CD14-positive monocyte (primary cell): ENCODE measurements around the gene CDK19. TPM values are rescaled to one million over a fixed set of nuclear protein-coding genes. Genes with fewer than 3 reads are reported as not detected.

ENCODE experiments used
- DNase-seq, 3 donors: peaks; one replicate each; pipeline ENCODE4 v3.0.0-alpha.2; 2011 to 2022
- H2AFZ ChIP-seq: 2 replicates; pipeline ENCODE4 v1.6.0; 2012; ENCODE audit warnings: mild to moderate bottlenecking, low read depth, low read length, inconsistent platforms; ENCODE audit not compliant: insufficient read depth, poor library complexity, severe bottlenecking
- H3K27ac ChIP-seq, 2 donors: 1 replicate in 1 of 2; 2 replicates in 1 of 2; pipeline ENCODE4 v1.5.1; 2012 to 2013; ENCODE audit warnings: low read length in 2 of 2, control low read depth in 1 of 2, inconsistent platforms in 1 of 2, low read depth in 1 of 2, mild to moderate bottlenecking in 1 of 2
- H3K27me3 ChIP-seq, 2 donors: one replicate each; pipeline versions ENCODE4 v1.6.0 to v1.6.1; 2011 to 2013; ENCODE audit warnings: low read length in 2 of 2; ENCODE audit not compliant: control insufficient read depth in 2 of 2, insufficient read depth in 2 of 2
- H3K36me3 ChIP-seq, 2 donors: replicated peaks in 1 of 2; 1 replicate in 1 of 2; 2 replicates in 1 of 2; pipeline versions ENCODE4 v1.5.1 to v1.6.1; 2012 to 2013; ENCODE audit warnings: low read length in 2 of 2, control low read depth in 1 of 2, inconsistent platforms in 1 of 2, mild to moderate bottlenecking in 1 of 2; ENCODE audit not compliant: insufficient read depth in 2 of 2, control insufficient read depth in 1 of 2
- H3K4me1 ChIP-seq, 2 donors: 1 replicate in 1 of 2; 2 replicates in 1 of 2; pipeline versions ENCODE4 v1.5.1 to v1.6.1; 2012 to 2013; ENCODE audit warnings: low read length in 2 of 2, control low read depth in 1 of 2, inconsistent platforms in 1 of 2, mild to moderate bottlenecking in 1 of 2, moderate library complexity in 1 of 2; ENCODE audit not compliant: insufficient read depth in 2 of 2, control insufficient read depth in 1 of 2
- H3K4me2 ChIP-seq: replicated peaks from 2 replicates; pipeline ENCODE3; 2012; ENCODE audit warnings: low read length, moderate library complexity, mild to moderate bottlenecking; ENCODE audit not compliant: poor library complexity, severe bottlenecking; ENCODE audit errors: extremely low read depth
- H3K4me3 ChIP-seq, 3 experiments: fragments of 200-600 bp in 1 of 3; sonication (generic) in 1 of 3; replicated peaks in 1 of 3; 1 replicate in 2 of 3; 2 replicates in 1 of 3; pipeline ENCODE4 v1.5.1; 2011 to 2013; ENCODE audit warnings: low read length in 3 of 3, mild to moderate bottlenecking in 3 of 3, control low read depth in 2 of 3, low read depth in 2 of 3, inconsistent platforms in 1 of 3, moderate library complexity in 1 of 3
- H3K79me2 ChIP-seq: 2 replicates; pipeline ENCODE4 v1.6.0; 2012; ENCODE audit warnings: mild to moderate bottlenecking, control low read depth, inconsistent platforms, low read length, moderate library complexity; ENCODE audit not compliant: insufficient read depth
- H3K9ac ChIP-seq: 2 replicates; pipeline ENCODE4 v1.6.0; 2017; ENCODE audit warnings: low read length, mild to moderate bottlenecking; ENCODE audit not compliant: insufficient read depth, poor library complexity, severe bottlenecking
- H3K9me3 ChIP-seq, 2 donors: replicated peaks in 1 of 2; 1 replicate in 1 of 2; 2 replicates in 1 of 2; pipeline versions ENCODE4 v1.5.1 to v1.6.1; 2012 to 2013; ENCODE audit warnings: low read length in 2 of 2, control low read depth in 1 of 2; ENCODE audit not compliant: control insufficient read depth in 1 of 2, insufficient read depth in 1 of 2
- H4K20me1 ChIP-seq: 2 replicates; pipeline ENCODE4 v1.6.0; 2012; ENCODE audit warnings: mild to moderate bottlenecking, low read length, control low read depth, moderate library complexity; ENCODE audit not compliant: insufficient read depth
- H3K27ac Mint-ChIP-seq, 7 donors: one replicate each; pipeline ENCODE4 v1.8.0; 2020; ENCODE audit warnings: mild to moderate bottlenecking in 7 of 7, mixed read lengths in 7 of 7, moderate library complexity in 6 of 7, inconsistent platforms in 2 of 7
- H3K27me3 Mint-ChIP-seq, 3 donors: one replicate each; pipeline ENCODE4 v1.8.0; 2021 to 2022; ENCODE audit warnings: low read depth in 3 of 3, mild to moderate bottlenecking in 3 of 3, mixed read lengths in 3 of 3, moderate library complexity in 3 of 3, inconsistent platforms in 1 of 3
- H3K36me3 Mint-ChIP-seq, 2 donors: one replicate each; pipeline ENCODE4 v1.8.0; 2020; ENCODE audit warnings: mixed read lengths in 2 of 2, inconsistent platforms in 1 of 2, mild to moderate bottlenecking in 1 of 2
- H3K4me1 Mint-ChIP-seq: one replicate; pipeline ENCODE4 v1.8.0; 2020; ENCODE audit warnings: mild to moderate bottlenecking, mixed read lengths
- H3K4me3 Mint-ChIP-seq, 2 donors: one replicate each; pipeline ENCODE4 v1.8.0; 2020; ENCODE audit warnings: mild to moderate bottlenecking in 2 of 2, mixed read lengths in 2 of 2, moderate library complexity in 1 of 2
- H3K9me3 Mint-ChIP-seq, 7 donors: one replicate each; pipeline ENCODE4 v1.8.0; 2020 to 2022; ENCODE audit warnings: mixed read lengths in 7 of 7, mild to moderate bottlenecking in 6 of 7, moderate library complexity in 6 of 7, inconsistent platforms in 2 of 7
- CTCF ChIP-seq: fragments of 200-600 bp; IDR thresholded peaks from one replicate; pipeline ENCODE4 v1.8.0; 2022; ENCODE audit warnings: antibody characterized with exemption, mild to moderate bottlenecking
- WGBS: methylation state at CpG from one replicate; pipeline ENCODE4 v1.1.5; 2013; ENCODE audit warnings: missing lambda C conversion rate; ENCODE audit not compliant: insufficient coverage; 5-methylcytosine and 5-hydroxymethylcytosine counted together
- intact Hi-C, 2 donors: fragments of 100-400 bp; cut with micrococcal nuclease; formaldehyde crosslinking; loops; one replicate each; pipeline versions ENCODE4 v1.15.0 to v1.15.1; 2023
- polyA plus RNA-seq, 3 donors: library from polyadenylated mRNA; depleted of rRNA in 1 of 3; unstranded in 2 of 3; stranded (reverse) in 1 of 3; fragments of 300-500 nt in 2 of 3; fragments of >200 nt in 1 of 3; fragmentation: Illumina TruSeq in 2 of 3; gene quantifications; 1 replicate in 2 of 3; 2 replicates in 1 of 3; pipeline ENCODE4 v1.2.3, GENCODE V29; 2012 to 2021

Gene CDK19
- polyA plus RNA-seq, 3 donors, result 2.7 to 12.0 (median 3.9) TPM

GRCh38 chr6:110595112-110595511 lies 220.2 kb downstream of the CDK19 start:
- Mint-ChIP-seq H3K36me3 (peaks cover 0 to 2% of the 10 kb centered on the region in 2 donors), H3K4me1 (peaks cover 5% of the 10 kb centered on the region), H3K27ac (peak overlapping the region in 1 of 7 donors; percentile 21), H3K4me3 (no peak overlapping the region), H3K9me3 (peaks cover 10 to 24% (median 18%) of the 10 kb centered on the region in 7 donors), H3K27me3 (peaks cover 2 to 3% (median 2%) of the 10 kb centered on the region in 3 donors)
- Histone ChIP-seq H3K27ac (no peak overlapping the region), H3K9ac (no peak overlapping the region), H3K4me3 (no peak overlapping the region), H2AFZ (no peak overlapping the region), H3K4me1 (peaks cover 0 to under 1% of the 10 kb centered on the region in 2 donors), H3K27me3 (no peaks in the 10 kb centered on the region), H4K20me1 (no peaks in the 10 kb centered on the region), H3K9me3 (peaks cover 9 to 18% of the 10 kb centered on the region in 2 donors), H3K79me2 (no peaks in the 10 kb centered on the region), H3K36me3 (no peaks in the 10 kb centered on the region), H3K4me2 (no peak overlapping the region)
- intact Hi-C loops, result no loop called here
- no peak for TF ChIP-seq CTCF
- 100% methylated on average over 1 of the region's 2 CpGs for WGBS
- peak in 1 of 3 donors; percentile 10 for DNase-seq

- Histone ChIP-seq H3K27me3 (no peaks in the 10 kb centered on the region), H2AFZ (no peak overlapping the region), H3K36me3 (no peaks in the 10 kb centered on the region), H3K4me2 (no peak overlapping the region), H3K27ac (no peak overlapping the region), H3K9ac (no peak overlapping the region), H3K4me3 (no peak overlapping the region), H3K4me1 (peaks cover 0 to 7% of the 10 kb centered on the region in 2 donors), H3K9me3 (peaks cover 9 to 18% of the 10 kb centered on the region in 2 donors), H4K20me1 (no peaks in the 10 kb centered on the region), H3K79me2 (no peaks in the 10 kb centered on the region)
- no CpG with 5 or more reads among the region's 1 CpG for WGBS
- intact Hi-C loops, result no loop called here
- Mint-ChIP-seq H3K4me1 (peaks cover 10% of the 10 kb centered on the region), H3K4me3 (no peak overlapping the region), H3K9me3 (peaks cover 10 to 24% (median 20%) of the 10 kb centered on the region in 7 donors), H3K27ac (no peak overlapping the region), H3K36me3 (no peaks in the 10 kb centered on the region), H3K27me3 (peaks cover 1 to 2% (median 2%) of the 10 kb centered on the region in 3 donors)
- no peak for DNase-seq
- TF ChIP-seq CTCF, result no peak
These were observed 221.6 kb downstream of the CDK19 start for GRCh38 chr6:110593637-110594036.
